GM10266 (cell line): ENCODE measurements around the gene SOX12.

Experiments
- DNase-seq: peaks from one replicate; pipeline ENCODE4 v3.0.0; 2012; ENCODE audit errors: extremely low spot score
- TF ChIP-seq, protein P1 (sequence below): IDR thresholded peaks from 2 replicates; pipeline ENCODE4 v1.5.1; 2012; ENCODE audit warnings: mild to moderate bottlenecking, low read depth; ENCODE audit not compliant: control insufficient read depth, insufficient read depth; ENCODE audit errors: missing control alignments

SOX12 gene

DNA sequence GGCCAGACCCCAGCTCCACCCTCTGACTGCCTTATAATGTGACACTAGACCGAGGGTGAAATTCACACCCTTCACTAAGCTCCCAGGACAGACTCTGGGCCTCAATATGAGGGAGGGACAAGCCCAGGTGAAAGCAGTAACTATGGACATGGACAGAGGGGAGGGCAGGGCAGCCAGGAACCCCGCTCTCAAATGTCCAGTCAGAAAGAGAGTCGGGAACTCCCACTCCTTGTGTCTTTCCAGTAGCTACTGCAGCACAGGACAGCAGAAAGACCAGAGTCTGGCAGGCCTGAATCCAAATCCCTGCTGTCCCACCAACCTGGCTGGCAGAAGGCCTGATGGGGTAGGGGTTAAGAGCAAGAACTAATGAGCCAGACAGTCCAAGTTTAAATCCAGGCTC lies 41.2 kb upstream of the SOX12 start:
- DNase-seq = no peak
- TF ChIP-seq, protein P1, sequence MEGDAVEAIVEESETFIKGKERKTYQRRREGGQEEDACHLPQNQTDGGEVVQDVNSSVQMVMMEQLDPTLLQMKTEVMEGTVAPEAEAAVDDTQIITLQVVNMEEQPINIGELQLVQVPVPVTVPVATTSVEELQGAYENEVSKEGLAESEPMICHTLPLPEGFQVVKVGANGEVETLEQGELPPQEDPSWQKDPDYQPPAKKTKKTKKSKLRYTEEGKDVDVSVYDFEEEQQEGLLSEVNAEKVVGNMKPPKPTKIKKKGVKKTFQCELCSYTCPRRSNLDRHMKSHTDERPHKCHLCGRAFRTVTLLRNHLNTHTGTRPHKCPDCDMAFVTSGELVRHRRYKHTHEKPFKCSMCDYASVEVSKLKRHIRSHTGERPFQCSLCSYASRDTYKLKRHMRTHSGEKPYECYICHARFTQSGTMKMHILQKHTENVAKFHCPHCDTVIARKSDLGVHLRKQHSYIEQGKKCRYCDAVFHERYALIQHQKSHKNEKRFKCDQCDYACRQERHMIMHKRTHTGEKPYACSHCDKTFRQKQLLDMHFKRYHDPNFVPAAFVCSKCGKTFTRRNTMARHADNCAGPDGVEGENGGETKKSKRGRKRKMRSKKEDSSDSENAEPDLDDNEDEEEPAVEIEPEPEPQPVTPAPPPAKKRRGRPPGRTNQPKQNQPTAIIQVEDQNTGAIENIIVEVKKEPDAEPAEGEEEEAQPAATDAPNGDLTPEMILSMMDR = no peak

DNA sequence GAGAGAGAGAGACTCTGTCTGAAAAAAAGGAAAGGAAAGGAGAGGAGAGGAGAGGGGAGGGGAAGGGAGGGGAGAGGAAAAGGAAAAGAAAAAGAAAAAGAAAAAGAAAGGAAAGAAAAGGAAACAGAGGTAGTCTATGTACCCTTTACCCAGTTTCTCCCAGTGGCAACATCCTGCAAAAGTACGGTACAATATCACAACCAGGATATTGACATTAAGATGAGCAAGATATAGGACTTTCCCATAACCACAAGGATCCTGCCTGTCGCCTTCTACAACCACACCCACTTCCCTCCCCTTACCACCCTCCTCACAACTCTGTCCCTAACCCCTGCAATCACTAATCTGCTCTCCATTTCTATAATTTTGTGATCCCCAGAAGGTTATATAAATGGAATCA lies 38.8 kb upstream of the SOX12 start:
- TF ChIP-seq, protein P1 = no peak
- no peak for DNase-seq

DNA sequence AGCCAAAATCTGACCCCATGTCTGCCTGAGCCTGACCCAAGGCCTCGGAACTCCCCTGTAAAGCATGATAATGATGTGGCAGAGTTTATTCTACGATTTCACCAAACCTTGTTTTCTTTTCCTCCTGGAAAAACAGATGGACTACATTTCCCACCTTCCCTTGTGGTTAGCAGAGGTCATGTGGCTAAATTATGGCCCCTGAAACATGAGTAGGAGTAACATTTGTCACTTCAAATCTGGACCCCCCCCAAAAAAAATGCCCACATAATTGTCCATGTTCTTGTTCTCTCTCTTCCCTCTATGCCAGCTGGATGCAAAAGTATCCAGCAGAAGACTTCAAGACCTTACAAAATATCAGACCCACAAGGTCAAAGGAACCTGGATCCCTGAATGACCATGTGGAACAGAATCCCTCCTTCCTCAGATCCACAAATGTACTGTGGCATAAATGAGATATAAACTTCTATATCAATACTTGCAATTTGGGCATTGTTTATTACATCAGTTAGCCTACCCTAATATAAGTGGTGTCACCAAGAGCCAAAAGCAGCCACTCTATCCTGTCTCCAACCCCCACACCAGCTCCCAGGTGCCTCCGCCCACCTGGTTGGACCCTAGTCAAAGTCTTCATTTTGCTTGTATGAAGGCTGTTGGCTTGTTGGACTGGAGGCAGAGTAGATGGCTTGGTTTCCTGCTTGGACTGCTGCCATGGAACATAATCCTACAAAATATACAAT lies 36.2 kb upstream of the SOX12 start:
- TF ChIP-seq, protein P1 = no peak
- no peak for DNase-seq

DNA sequence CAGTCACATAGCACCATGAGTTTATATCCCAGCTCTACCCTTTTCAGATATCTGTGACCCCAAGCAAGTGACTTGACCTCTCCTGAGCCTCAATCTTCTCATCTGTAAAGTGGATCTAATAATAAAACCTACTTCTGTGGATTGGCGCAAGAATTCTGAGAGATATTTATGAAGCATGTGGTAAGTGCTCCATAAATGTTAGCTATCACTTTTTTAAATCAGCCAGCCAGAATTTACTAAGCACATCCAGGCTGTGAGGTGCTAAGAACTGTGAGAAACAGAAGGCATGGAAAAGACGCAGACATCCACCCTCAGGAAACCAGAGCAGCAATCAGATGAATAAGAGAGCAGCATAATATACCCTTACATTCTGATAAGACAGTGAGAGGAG lies 35.7 kb upstream of the SOX12 start:
- TF ChIP-seq, protein P1 = no peak
- DNase-seq = no peak

DNA sequence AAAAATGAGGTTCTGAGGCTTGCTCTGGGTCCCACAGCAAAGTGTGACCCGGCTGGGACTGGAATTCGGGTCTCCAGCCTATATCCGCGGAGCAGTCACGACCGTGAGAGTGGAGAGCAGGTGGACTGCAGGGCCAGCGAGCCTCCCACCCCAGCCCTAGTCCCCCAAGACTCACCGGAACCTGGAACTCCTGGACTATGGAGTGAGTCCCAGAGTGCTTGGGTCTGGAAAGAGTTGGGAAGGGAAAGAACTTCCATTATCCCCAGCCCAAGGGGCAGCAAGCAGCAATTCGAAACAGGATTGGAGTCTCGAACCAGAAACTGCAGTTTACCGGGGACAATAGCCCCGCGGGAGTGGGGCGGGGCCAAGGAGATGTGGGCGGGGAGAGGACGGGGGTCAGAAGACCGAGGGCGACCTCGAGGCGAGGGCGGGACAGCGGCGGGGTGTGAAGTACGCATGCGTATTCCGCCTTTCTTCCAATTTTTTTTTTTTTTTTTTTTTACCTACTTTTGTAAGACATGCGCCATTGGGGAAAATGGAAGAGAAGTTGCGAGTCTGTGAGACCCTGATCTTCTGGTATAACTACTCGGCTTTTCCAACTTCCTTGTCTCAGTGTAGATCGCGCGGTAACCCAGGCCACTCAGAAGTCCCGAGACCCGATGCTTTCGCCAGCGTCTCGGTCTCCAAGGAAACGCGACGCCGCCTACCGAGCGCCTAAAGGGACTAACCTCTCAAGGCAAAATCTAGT lies 35.1 kb upstream of the SOX12 start, which contains the start of gene C20orf96:
TSS of gene C20orf96 (minus strand) at position 667 of the 748 bp plus-strand sequence. CDS start at position 527, 140 bp downstream.
- TF ChIP-seq, protein P1 = no peak
- peak; percentile 98 for DNase-seq

DNA sequence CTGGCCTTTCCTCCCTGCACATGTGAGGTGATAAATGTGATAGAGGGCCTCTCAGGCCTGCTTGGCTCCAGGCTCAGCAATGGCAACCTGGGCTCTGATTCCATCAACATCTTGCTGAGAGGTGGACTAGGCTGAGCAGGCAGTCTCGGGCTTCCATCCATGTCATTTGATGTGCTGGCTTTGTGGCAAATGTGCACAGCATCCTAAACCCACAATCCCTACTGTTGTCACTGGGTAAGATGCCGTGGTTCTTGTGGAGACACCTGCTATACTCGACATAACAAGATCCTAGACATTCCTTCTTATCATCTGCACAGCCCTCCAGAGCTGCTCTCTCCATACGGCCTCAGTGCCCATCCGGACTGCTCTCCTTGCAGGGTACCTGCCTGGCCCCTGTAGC lies 30.8 kb upstream of the SOX12 start:
- no peak for DNase-seq
- TF ChIP-seq, protein P1 = no peak

DNA sequence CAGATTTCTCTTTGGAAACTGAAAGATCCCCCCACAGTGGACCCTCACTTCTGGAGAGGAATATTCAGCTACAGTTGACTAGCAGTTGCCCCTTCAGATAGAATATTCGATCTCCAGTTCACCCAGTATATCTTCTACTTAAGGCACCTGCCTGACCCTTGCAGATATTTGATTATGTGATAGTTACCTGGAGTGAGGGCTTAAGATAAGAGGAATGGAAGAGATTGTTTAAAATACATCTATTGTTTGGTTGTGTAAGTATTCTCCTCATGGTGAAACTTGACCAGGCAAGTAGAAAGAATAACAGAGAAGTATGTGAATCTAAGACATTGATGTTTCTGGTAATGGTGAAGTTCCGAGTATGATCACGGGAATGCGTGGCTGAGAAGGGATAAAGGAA lies 29.5 kb upstream of the SOX12 start:
- TF ChIP-seq, protein P1 = no peak
- DNase-seq = no peak
